GM12864 (cell line): ENCODE results near the gene SULF2.

ENCODE experiments used
- DNase-seq: peaks from one replicate; pipeline ENCODE4 v3.0.0-alpha.2; 2011; ENCODE audit warnings: low read depth
- H3K4me3 ChIP-seq: 2 replicates; pipeline ENCODE4 v1.5.1; 2011; ENCODE audit warnings: mild to moderate bottlenecking, low read depth, low read length, control low read depth
- TF ChIP-seq, protein P1 (sequence below): IDR thresholded peaks from 2 replicates; pipeline ENCODE4 v1.5.1; 2011; ENCODE audit warnings: low read depth, mild to moderate bottlenecking, moderate library complexity, low read length, control low read depth, inconsistent platforms; ENCODE audit errors: missing control alignments

The SULF2 gene

GRCh38 chr20:47688385-47689381 is 96.6 kb downstream of the SULF2 start:
- TF ChIP-seq, protein P1, sequence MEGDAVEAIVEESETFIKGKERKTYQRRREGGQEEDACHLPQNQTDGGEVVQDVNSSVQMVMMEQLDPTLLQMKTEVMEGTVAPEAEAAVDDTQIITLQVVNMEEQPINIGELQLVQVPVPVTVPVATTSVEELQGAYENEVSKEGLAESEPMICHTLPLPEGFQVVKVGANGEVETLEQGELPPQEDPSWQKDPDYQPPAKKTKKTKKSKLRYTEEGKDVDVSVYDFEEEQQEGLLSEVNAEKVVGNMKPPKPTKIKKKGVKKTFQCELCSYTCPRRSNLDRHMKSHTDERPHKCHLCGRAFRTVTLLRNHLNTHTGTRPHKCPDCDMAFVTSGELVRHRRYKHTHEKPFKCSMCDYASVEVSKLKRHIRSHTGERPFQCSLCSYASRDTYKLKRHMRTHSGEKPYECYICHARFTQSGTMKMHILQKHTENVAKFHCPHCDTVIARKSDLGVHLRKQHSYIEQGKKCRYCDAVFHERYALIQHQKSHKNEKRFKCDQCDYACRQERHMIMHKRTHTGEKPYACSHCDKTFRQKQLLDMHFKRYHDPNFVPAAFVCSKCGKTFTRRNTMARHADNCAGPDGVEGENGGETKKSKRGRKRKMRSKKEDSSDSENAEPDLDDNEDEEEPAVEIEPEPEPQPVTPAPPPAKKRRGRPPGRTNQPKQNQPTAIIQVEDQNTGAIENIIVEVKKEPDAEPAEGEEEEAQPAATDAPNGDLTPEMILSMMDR, result no peak

GRCh38 chr20:47687095-47687987 is 97.9 kb downstream of the SULF2 start:
- no peak overlapping the region for H3K4me3 ChIP-seq
- DNase-seq, result no peak
- TF ChIP-seq, protein P1, result no peak

More at GRCh38 chr20:47688385-47689381, 96.6 kb downstream of the SULF2 start:
- no peak for DNase-seq
- H3K4me3 ChIP-seq, result no peak overlapping the region

GRCh38 chr20:47686545-47686944 is 98.7 kb downstream of the SULF2 start:
- DNase-seq, result no peak
- TF ChIP-seq, protein P1, result no peak
- no peak overlapping the region for H3K4me3 ChIP-seq

DNA sequence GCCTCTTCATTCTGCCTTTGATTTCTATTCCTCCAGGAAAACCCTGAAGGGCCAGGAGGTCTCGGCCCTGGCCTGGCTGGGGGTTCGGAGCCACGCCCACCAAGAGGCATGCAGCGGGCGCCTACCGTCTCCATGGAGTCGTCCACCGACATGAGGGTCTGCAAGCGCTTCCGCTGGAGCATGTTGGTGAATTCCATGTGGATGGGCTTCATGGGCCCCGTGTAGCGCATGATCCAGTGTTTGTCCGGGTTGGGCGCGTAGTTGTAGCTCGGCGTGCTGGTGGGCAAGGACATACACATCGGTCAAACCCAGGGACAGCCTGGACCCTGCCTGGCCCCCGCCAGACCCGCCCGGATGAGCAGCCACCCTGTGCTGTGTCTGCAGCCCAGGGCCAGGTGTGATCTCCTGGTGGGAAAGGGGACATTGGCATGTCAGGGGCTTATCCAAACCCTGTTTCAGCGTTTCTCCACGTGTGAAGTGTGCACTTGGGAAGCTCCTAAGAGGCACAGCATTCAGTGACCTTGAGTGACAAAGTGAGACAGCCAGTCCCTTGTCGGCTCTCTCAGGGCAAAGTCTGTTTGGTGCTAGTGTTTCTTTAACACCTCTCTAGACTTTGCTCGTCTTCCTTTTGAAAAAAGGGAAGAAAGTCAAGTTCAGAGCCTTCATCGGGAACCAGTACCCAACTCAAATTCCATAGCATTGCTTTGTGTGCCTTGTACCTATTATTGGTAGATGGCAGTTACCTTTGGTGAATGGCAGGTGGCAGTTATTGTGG is 100.8 kb downstream of the SULF2 start:
- TF ChIP-seq, protein P1, result no peak
- DNase-seq, result no peak

GRCh38 chr20:47682916-47683315 is 102.4 kb downstream of the SULF2 start:
- no peak for DNase-seq
- TF ChIP-seq, protein P1, result no peak
- H3K4me3 ChIP-seq, result no peak overlapping the region

More for the DNA sequence above, 100.8 kb downstream of the SULF2 start:
- H3K4me3 ChIP-seq, result no peak overlapping the region
